ENCODE measurements around the gene ANXA6. TPM values are rescaled to one million over a fixed set of nuclear protein-coding genes. Genes with fewer than 3 reads are reported as not detected.

The ANXA6 gene
- total and polyA plus RNA-seq, 4 donors = 61.4 to 208 (median 155) TPM

DNA sequence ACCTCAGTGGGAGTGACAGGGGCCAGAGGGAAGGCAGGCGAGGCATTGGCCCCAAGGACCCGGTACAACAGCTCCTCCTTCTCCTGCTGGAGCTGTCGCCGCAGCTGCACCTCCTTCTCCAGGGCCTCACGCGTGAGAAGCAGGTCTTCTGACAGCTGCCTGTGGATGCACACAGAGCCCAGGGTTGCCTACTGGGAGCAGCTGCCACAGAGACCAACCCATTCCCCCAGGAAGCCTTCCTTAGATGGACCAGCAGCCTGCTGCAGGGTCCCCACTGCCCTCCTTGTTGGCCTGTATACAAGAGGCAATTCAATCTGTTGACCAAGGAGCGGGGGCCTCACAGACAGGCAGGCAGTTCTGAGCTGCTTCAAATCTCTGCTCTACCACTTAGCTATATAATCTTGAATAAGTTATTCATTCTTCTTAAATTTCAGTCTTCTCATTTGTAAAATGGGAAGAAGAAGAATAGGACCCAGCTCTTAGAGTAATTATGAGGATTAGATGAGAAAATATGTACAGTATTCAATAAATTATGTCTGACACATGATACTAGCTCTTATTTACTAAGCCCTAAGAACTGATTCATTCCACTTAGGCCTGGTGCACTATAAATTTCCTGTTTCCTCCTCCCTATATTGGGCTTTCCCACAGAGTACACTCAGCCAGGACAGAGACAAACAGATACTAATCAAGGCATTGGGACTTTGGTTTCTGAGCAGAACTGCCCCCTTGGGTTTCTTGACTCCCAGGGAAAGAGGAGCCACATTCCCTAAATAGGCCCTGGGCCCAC lies 26.1 kb upstream of the ANXA6 start:
- DNase-seq (no peak), ATAC-seq (ENCODE audit: insufficient read depth, low FRiP score) (no peak)
- TF ChIP-seq, protein P1, sequence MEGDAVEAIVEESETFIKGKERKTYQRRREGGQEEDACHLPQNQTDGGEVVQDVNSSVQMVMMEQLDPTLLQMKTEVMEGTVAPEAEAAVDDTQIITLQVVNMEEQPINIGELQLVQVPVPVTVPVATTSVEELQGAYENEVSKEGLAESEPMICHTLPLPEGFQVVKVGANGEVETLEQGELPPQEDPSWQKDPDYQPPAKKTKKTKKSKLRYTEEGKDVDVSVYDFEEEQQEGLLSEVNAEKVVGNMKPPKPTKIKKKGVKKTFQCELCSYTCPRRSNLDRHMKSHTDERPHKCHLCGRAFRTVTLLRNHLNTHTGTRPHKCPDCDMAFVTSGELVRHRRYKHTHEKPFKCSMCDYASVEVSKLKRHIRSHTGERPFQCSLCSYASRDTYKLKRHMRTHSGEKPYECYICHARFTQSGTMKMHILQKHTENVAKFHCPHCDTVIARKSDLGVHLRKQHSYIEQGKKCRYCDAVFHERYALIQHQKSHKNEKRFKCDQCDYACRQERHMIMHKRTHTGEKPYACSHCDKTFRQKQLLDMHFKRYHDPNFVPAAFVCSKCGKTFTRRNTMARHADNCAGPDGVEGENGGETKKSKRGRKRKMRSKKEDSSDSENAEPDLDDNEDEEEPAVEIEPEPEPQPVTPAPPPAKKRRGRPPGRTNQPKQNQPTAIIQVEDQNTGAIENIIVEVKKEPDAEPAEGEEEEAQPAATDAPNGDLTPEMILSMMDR (IDR thresholded peaks at IDR 0.05; ENCODE audit: control extremely low read depth, extremely low read depth) = no peak
- Histone ChIP-seq H3K36me3 (ENCODE audit: control insufficient read depth in 4 of 4, insufficient read depth in 4 of 4, low read length in 4 of 4) (peaks cover 0 to 36% (median 6%) of the 10 kb centered on the region in 4 donors), H3K27me3 (ENCODE audit: control insufficient read depth in 3 of 3, insufficient read depth in 3 of 3, low read length in 2 of 3) (no peaks in the 10 kb centered on the region), H3K4me3 (no peak overlapping the region), H3K9me3 (ENCODE audit: control insufficient read depth in 4 of 4, insufficient read depth in 3 of 4, low read length in 3 of 4) (peaks cover 0 to 2% (median 0%) of the 10 kb centered on the region in 4 donors), H3K27ac (ENCODE audit: low read depth in 1 of 2, low read length in 1 of 2) (peak overlapping the region in 1 of 2 donors; percentile 46), H3K9ac (ENCODE audit: insufficient read depth in 1 of 2, low read length in 2 of 2) (no peak overlapping the region), H3K4me1 (ENCODE audit: control insufficient read depth in 5 of 5, insufficient read depth in 5 of 5, low read length in 5 of 5) (peaks cover 0 to 6% (median 0%) of the 10 kb centered on the region in 5 donors)
- 91% methylated on average over 7 of the region's 7 CpGs for WGBS, 2 donors

DNA sequence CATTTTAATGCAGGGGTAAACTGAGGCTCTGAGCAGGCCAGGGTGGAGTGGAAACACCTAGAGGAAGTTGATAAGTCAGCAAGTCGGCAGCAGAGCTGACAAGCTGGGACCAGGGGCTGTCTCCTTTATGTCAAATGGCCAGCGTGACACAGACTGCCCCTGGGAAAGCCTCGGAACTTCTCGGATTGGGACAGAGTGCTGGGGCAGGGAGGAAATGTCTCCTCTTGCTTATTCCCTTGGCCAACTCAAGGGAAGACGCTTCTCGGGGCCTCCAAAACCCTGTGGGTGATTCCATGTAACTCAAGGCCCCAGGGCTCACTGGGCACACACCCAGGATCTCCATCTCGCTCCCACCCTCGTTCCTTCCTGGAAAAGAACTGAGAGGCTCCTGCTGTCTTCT lies 25.4 kb upstream of the ANXA6 start:
- WGBS, 2 donors = 89% methylated on average over 8 of the region's 8 CpGs
- DNase-seq (no peak), ATAC-seq (ENCODE audit: insufficient read depth, low FRiP score) (no peak)
- Histone ChIP-seq H3K4me1 (ENCODE audit: control insufficient read depth in 5 of 5, insufficient read depth in 5 of 5, low read length in 5 of 5) (peaks cover 0 to 6% (median 0%) of the 10 kb centered on the region in 5 donors), H3K27ac (ENCODE audit: low read depth in 1 of 2, low read length in 1 of 2) (no peak overlapping the region), H3K9me3 (ENCODE audit: control insufficient read depth in 4 of 4, insufficient read depth in 3 of 4, low read length in 3 of 4) (peaks cover 0 to 2% (median 0%) of the 10 kb centered on the region in 4 donors), H3K36me3 (ENCODE audit: control insufficient read depth in 4 of 4, insufficient read depth in 4 of 4, low read length in 4 of 4) (peaks cover 0 to 36% (median 7%) of the 10 kb centered on the region in 4 donors), H3K4me3 (no peak overlapping the region), H3K9ac (ENCODE audit: insufficient read depth in 1 of 2, low read length in 2 of 2) (no peak overlapping the region), H3K27me3 (ENCODE audit: control insufficient read depth in 3 of 3, insufficient read depth in 3 of 3, low read length in 2 of 3) (no peaks in the 10 kb centered on the region)
- TF ChIP-seq, protein P1 (IDR thresholded peaks at IDR 0.05; ENCODE audit: control extremely low read depth, extremely low read depth) = no peak

DNA sequence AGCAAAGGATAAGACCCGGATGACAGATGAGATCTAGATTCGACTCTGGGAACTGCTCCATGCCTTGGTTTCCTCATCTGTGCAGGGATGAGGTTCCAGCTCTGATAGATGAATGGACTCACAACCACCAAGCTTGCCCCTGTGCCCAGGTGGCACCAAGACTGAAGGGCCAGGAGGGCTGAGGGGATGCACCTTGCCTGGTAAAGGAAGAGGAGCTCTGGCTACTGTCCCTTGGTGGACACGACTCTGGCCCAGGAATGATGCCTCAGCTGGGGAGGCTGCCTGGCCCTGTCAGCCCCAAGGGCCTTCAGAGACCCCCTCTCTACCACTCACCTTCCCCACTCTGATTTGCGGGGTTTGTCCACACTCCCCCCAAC lies 24.9 kb upstream of the ANXA6 start:
- no peak overlapping the region for H3K27ac ChIP-seq (ENCODE audit: low read depth in 1 of 2, low read length in 1 of 2)
- no peak overlapping the region for H3K4me3 ChIP-seq
- H3K4me1 ChIP-seq (ENCODE audit: control insufficient read depth in 5 of 5, insufficient read depth in 5 of 5, low read length in 5 of 5) = peaks cover 0 to 6% (median 0%) of the 10 kb centered on the region in 5 donors
- peaks cover 0 to 2% (median 0%) of the 10 kb centered on the region in 4 donors for H3K9me3 ChIP-seq (ENCODE audit: control insufficient read depth in 4 of 4, insufficient read depth in 3 of 4, low read length in 3 of 4)
- no peak for DNase-seq
- WGBS, 2 donors = 89 to 97% methylated on average over 4 of the region's 4 CpGs
- peaks cover 0 to 35% (median 7%) of the 10 kb centered on the region in 4 donors for H3K36me3 ChIP-seq (ENCODE audit: control insufficient read depth in 4 of 4, insufficient read depth in 4 of 4, low read length in 4 of 4)
- no peaks in the 10 kb centered on the region for H3K27me3 ChIP-seq (ENCODE audit: control insufficient read depth in 3 of 3, insufficient read depth in 3 of 3, low read length in 2 of 3)
- ATAC-seq (ENCODE audit: insufficient read depth, low FRiP score) = no peak
- H3K9ac ChIP-seq (ENCODE audit: insufficient read depth in 1 of 2, low read length in 2 of 2) = no peak overlapping the region
- TF ChIP-seq, protein P1 (IDR thresholded peaks at IDR 0.05; ENCODE audit: control extremely low read depth, extremely low read depth) = no peak
